ENCODE data around the gene ZNF431.
"Not testable (repeated sequence)": the region's sequence is repeated elsewhere in the genome, so short reads cannot be mapped to it uniquely, and the experiment has no call there.

The ZNF431 gene

DNA sequence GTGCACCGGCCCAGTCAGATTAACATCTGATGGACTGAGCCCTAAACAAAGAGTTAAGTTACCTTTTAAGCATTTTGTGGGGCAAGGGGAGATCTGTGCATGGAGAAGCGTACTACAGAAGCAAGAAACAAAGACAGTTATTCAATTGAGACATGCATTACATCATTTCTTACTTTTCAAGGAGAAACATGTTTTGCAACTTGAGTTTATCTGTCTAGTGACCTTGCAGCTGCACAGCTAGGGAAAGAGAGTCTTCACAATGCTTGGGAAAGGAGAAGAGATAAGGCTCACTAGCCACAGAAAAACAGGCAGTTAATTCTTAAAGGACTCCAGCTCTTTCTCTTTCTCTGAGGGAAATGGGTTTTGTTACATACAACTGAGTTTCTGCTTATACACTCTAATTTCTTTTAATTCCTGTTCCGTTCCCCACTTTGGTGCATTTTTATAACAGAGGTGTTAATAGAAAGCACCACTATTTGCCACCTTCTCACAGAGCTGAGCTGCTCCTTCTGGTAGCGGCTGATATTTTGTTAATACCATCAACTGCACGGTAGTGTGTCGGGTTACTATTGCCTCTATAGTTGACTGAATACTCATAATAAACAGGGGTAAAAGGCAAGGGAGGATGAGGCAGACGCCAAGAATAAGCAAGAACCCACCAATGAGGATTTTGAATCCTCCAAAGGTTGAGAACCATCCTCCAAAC is 55.9 kb downstream of the ZNF431 start:
- no peak overlapping the region for H3K4me3 ChIP-seq (ENCODE audit: low read depth, low read length)
- TF ChIP-seq POLR2A (IDR thresholded peaks at IDR 0.05; ENCODE audit: extremely low read depth, insufficient read length) = no peak
- TF ChIP-seq, protein P1, sequence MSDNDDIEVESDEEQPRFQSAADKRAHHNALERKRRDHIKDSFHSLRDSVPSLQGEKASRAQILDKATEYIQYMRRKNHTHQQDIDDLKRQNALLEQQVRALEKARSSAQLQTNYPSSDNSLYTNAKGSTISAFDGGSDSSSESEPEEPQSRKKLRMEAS (IDR thresholded peaks at IDR 0.05; ENCODE audit: low read depth, low read length) = no peak
- no peak for TF ChIP-seq MYC (IDR thresholded peaks at IDR 0.05; ENCODE audit: low read depth, low read length)
- TF ChIP-seq, protein P2, sequence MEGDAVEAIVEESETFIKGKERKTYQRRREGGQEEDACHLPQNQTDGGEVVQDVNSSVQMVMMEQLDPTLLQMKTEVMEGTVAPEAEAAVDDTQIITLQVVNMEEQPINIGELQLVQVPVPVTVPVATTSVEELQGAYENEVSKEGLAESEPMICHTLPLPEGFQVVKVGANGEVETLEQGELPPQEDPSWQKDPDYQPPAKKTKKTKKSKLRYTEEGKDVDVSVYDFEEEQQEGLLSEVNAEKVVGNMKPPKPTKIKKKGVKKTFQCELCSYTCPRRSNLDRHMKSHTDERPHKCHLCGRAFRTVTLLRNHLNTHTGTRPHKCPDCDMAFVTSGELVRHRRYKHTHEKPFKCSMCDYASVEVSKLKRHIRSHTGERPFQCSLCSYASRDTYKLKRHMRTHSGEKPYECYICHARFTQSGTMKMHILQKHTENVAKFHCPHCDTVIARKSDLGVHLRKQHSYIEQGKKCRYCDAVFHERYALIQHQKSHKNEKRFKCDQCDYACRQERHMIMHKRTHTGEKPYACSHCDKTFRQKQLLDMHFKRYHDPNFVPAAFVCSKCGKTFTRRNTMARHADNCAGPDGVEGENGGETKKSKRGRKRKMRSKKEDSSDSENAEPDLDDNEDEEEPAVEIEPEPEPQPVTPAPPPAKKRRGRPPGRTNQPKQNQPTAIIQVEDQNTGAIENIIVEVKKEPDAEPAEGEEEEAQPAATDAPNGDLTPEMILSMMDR (IDR thresholded peaks at IDR 0.05; ENCODE audit: low read depth, low read length) = no peak
- DNase-seq (ENCODE audit: low read depth) = peak; percentile 71

DNA sequence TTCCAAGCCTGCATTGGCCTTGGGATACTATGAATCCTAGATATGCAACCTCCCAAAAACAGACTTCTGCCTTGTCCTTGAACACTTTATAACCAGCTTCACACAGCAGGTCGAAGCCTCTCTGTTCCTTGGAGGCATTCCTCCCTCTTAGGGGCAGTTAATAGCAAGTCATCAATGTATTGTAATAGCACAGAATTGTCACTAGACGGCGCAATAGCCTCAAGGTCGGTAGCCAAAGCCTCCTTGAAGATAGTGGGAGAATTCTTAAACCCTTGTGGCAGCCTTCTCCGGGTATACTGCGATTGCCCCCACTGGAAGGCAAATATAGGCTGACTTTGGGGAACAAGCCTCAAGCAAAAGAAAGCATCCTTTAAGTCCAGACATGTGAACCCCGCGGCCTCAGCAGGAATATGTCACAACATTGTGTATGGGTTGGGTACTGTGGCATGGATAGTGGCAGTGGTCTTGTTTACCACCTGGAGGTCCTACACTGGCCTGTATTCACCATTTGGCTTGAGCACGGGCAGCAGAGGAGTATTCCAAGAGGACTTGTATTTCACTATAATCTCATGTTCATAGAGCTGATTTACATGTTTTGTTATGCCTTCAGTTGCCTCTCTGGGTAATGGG is 61.1 kb downstream of the ZNF431 start:
- TF ChIP-seq MYC (IDR thresholded peaks at IDR 0.05; ENCODE audit: low read depth, low read length) = no peak
- TF ChIP-seq, protein P1 (IDR thresholded peaks at IDR 0.05; ENCODE audit: low read depth, low read length) = no peak
- TF ChIP-seq, protein P2 (IDR thresholded peaks at IDR 0.05; ENCODE audit: low read depth, low read length) = peak; percentile 74
- no peak for TF ChIP-seq POLR2A (IDR thresholded peaks at IDR 0.05; ENCODE audit: extremely low read depth, insufficient read length)
- peak; percentile 72 for DNase-seq (ENCODE audit: low read depth)
- H3K4me3 ChIP-seq (ENCODE audit: low read depth, low read length) = no peak overlapping the region

DNA sequence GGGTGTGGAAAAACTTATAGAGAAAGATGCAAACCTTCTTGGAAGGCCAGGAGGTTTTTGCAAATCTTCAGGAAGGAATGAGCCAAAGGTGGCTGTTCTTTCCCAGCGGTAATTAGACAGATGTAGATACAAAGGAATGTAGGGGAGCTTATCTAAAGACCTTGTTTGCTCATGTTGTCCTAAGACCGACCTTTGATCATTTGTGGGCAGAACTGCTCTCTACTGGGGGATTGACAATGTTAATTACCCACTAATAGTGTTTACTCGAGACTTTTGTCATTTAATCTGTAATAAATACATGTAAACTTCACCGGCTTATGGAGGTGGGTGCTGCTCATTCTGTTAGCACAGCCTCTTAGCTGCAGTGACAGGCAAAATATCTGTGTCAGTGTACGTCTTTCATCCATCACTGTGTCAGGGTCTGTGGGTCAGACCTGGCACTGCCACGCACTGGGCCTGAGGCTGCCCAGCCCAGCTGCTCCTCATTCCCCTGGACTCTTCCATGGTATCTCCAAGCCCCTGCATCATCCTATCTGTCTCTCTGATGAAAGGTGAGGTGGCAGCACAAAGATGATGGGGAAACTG is 68.3 kb downstream of the ZNF431 start:
- no peak for DNase-seq (ENCODE audit: low read depth)
- TF ChIP-seq, protein P1 (IDR thresholded peaks at IDR 0.05; ENCODE audit: low read depth, low read length) = no peak
- no peak for TF ChIP-seq POLR2A (IDR thresholded peaks at IDR 0.05; ENCODE audit: extremely low read depth, insufficient read length)
- H3K4me3 ChIP-seq (ENCODE audit: low read depth, low read length) = no peak overlapping the region

DNA sequence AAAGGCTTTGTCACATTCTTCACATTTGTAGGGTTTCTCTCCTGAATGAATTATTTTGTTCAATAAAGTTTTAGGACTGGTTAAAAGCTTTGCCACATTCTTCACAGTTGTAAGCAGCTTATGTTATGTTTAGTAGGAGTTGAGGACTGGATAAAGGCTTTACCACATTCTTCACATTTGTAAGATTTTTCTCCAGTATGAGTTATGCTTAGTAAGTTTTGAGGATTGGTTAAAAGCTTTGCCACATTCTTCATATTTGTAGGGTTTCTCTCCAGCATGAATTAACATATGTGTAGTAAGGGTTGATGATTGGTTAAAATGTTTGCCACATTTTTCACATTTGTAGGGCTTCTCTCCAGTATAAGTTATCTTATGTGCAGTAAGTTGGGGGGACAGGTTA is 79.9 kb downstream of the ZNF431 start:
- no peak overlapping the region for H3K4me3 ChIP-seq (ENCODE audit: low read depth, low read length)
- no peak for DNase-seq (ENCODE audit: low read depth)
- TF ChIP-seq, protein P1 (IDR thresholded peaks at IDR 0.05; ENCODE audit: low read depth, low read length) = no peak
- TF ChIP-seq MYC (IDR thresholded peaks at IDR 0.05; ENCODE audit: low read depth, low read length) (no peak), POLR2A (IDR thresholded peaks at IDR 0.05; ENCODE audit: extremely low read depth, insufficient read length) (no peak)
- TF ChIP-seq, protein P2 (IDR thresholded peaks at IDR 0.05; ENCODE audit: low read depth, low read length) = no peak

DNA sequence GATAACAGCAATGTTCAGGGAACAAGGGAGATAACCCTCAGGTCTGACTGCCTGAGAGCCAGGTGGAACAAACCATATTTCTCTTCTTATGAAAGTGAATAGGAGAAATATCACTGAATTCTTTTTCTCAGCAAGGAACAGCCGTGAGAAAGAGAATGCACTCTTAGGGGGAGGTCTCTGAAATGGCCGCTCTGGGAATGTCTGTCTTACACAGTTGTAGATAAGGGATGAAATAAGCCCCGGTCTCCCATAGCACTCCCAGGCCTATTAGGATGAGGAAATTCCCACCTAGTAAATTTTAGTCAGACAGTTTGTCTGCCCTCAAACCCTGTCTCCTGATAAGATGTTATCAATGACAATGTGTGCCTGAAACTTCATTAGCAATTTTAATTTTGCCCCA is 88.1 kb downstream of the ZNF431 start:
- DNase-seq (ENCODE audit: low read depth); H3K4me3 ChIP-seq (ENCODE audit: low read depth, low read length): not testable (repeated sequence)

DNA sequence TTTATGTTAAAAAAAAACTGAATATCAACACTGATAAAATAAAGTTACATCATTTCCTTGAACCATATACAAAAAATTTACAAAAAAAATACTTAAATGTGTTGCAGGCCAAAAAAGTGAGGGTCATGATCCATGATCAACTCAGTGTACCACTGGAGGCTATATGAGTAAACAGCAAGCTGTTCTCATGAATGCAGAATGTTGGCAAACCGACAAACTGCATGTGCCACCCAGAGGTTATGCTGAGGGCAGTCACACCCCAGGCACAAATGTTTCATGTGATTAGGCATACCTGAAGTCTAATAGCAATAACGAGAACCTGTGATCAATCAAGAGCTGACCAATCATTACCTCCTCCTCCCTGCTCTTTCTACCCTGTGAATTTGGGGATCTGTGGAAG is 91.9 kb downstream of the ZNF431 start:
- H3K4me3 ChIP-seq (ENCODE audit: low read depth, low read length) = no peak overlapping the region
- TF ChIP-seq, protein P1 (IDR thresholded peaks at IDR 0.05; ENCODE audit: low read depth, low read length) = no peak
- TF ChIP-seq POLR2A (IDR thresholded peaks at IDR 0.05; ENCODE audit: extremely low read depth, insufficient read length) = no peak
- TF ChIP-seq, protein P2 (IDR thresholded peaks at IDR 0.05; ENCODE audit: low read depth, low read length) = no peak
- no peak for TF ChIP-seq MYC (IDR thresholded peaks at IDR 0.05; ENCODE audit: low read depth, low read length)
- DNase-seq (ENCODE audit: low read depth) = no peak

DNA sequence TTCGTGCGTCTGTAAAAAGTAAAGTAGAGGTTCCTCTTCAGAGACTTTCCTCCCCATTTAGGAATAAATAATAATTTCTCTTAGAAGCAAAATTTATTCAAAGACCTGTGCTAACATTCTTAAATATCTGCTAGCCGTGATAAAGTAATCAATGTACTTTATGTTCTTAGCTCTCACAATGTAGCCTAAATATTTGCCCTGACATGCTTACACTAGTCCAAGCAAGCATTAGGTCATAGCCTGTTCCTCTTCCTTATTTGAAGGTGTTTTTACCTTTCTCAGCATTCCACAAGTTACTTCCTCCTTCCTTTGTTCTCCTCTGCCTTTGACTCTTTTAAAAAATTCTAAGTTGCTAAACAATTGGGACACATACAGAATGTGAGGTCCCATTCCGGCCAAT is 94.9 kb downstream of the ZNF431 start:
- H3K4me3 ChIP-seq (ENCODE audit: low read depth, low read length); DNase-seq (ENCODE audit: low read depth): not testable (repeated sequence)
